GM19372 (cell line): ENCODE data around the gene RMND5A.

Source experiments
- ATAC-seq: cut with Tn5 transposase; IDR thresholded peaks from one replicate; pipeline ENCODE4 v1.9.1; 2021; ENCODE audit warnings: mild to moderate bottlenecking, low read depth, moderate library complexity; ENCODE audit not compliant: unreplicated experiment

The RMND5A gene

GRCh38 chr2:86760371-86760770 lies 40.3 kb downstream of the RMND5A start:
- ATAC-seq: no peak

- no peak for ATAC-seq
These were observed 44.7 kb downstream of the RMND5A start for GRCh38 chr2:86764661-86765309.

- no peak for ATAC-seq
These were observed 45.2 kb downstream of the RMND5A start for GRCh38 chr2:86765310-86765695.

- ATAC-seq: no peak
These were observed 48.3 kb downstream of the RMND5A start for GRCh38 chr2:86768189-86768949.

GRCh38 chr2:86769838-86770237 lies 49.7 kb downstream of the RMND5A start:
- no peak for ATAC-seq

GRCh38 chr2:86770816-86771301 lies 50.8 kb downstream of the RMND5A start:
- no peak for ATAC-seq

GRCh38 chr2:86772611-86773010 lies 52.5 kb downstream of the RMND5A start:
- ATAC-seq: no peak

GRCh38 chr2:86774862-86775261 lies 54.8 kb downstream of the RMND5A start:
- ATAC-seq: no peak

- no peak for ATAC-seq
These were observed 55.2 kb downstream of the RMND5A start for GRCh38 chr2:86775338-86775737.

- ATAC-seq: no peak
These were observed 56.4 kb downstream of the RMND5A start for GRCh38 chr2:86776532-86776931.

- no peak for ATAC-seq
These were observed 58.9 kb downstream of the RMND5A start for GRCh38 chr2:86778957-86779356.

GRCh38 chr2:86779971-86780370 lies 59.9 kb downstream of the RMND5A start:
- no peak for ATAC-seq

GRCh38 chr2:86781363-86781762 lies 61.3 kb downstream of the RMND5A start:
- no peak for ATAC-seq

- no peak for ATAC-seq
These were observed 62.7 kb downstream of the RMND5A start for GRCh38 chr2:86782748-86783147.

- ATAC-seq: peak; percentile 83
These were observed 63.7 kb downstream of the RMND5A start for GRCh38 chr2:86783615-86784339.

GRCh38 chr2:86785456-86785855 lies 65.4 kb downstream of the RMND5A start:
- no peak for ATAC-seq

- no peak for ATAC-seq
These were observed 66.0 kb downstream of the RMND5A start for GRCh38 chr2:86786001-86786536.

- no peak for ATAC-seq
These were observed 67.6 kb downstream of the RMND5A start for GRCh38 chr2:86787736-86788135.

GRCh38 chr2:86788165-86788564 lies 68.1 kb downstream of the RMND5A start:
- ATAC-seq: no peak

GRCh38 chr2:86788881-86789686 lies 69.0 kb downstream of the RMND5A start:
- ATAC-seq: no peak
